ENCODE data around the gene GLTP. TPM values are rescaled to one million over a fixed set of nuclear protein-coding genes. Genes with fewer than 3 reads are reported as not detected.
"Not testable (repeated sequence)": the region's sequence is repeated elsewhere in the genome, so short reads cannot be mapped to it uniquely, and the experiment has no call there.

GLTP gene
- total RNA-seq, 1 donor from 2014 or later: 27.1 TPM

DNA sequence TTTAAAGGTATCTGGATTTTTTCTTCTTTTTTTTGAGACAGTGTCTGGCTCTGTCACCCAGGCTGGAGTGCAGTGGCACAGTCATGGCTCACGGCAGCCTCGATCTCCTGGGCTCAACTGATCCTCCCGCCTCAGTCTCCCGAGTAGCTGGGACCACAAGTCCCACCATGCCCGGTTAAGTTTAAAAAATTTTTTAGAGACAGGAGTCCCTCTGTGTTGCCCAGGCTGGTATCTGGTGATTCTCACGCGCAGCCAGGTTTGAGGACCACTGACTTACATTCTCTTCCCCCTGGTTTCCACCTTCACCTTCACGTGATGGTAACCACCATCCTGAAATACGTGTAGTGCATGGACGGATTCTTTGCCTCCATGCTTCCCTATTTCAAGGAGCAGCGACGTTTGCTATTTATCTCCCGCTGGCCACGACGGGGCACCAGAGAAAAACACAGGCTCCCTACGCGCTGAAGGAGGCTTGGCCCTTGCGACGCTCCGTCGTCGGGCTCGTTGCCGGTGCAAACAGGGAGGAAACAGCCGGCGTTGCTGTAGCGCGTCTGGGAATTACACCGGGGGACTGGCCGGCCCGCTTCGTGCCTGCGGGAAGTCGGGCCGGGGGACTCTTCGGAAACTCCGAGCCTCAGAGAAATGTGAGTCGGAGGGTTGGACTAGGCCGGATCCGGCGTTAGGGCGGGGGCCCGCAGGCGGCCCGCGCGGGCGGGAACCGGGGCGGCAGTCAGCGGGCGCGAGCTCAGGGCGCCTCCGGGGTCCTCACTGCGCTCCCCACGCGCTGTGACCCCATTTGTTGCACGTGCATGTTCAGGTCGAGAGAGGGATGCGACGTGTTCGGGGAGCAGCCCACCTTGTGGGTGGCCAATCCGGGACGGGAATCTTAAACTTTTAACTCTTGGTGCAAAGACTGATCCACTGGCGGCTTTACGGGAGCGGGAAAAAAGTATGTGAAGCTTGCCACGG, 19.7 kb upstream of the GLTP start, which contains the start of gene TCHP:
Gene TCHP, plus strand, starts transcription at position 492 of the 969 bp plus-strand sequence. CDS start 2,753 bp downstream, outside the sequence.
- DNase-seq (ENCODE audit: low read depth) (peak; percentile 83), FAIRE-seq (no peak)
- Histone ChIP-seq H4K20me1 (ENCODE audit: insufficient read depth, low read length) (no peaks in the 10 kb centered on the region), H3K79me2 (ENCODE audit: insufficient read depth, low read length) (peaks cover 31% of the 10 kb centered on the region), H3K9ac (ENCODE audit: low read length) (peak within 1 kb of the TSS; percentile 90), H3K4me1 (ENCODE audit: insufficient read depth, low read length) (peaks cover 9% of the 10 kb centered on the region), H3K9me3 (ENCODE audit: insufficient read depth, low read depth, low read length) (no peaks in the 10 kb centered on the region), H3K36me3 (ENCODE audit: insufficient read depth, low read length) (peaks cover 19% of the 10 kb centered on the region), H3K4me2 (ENCODE audit: low read length) (peak within 1 kb of the TSS; percentile 99), H3K27ac (ENCODE audit: low read depth, low read length) (peak within 1 kb of the TSS; percentile 78), H2AFZ (ENCODE audit: low read depth, low read length) (peak within 1 kb of the TSS; percentile 96), H3K4me3 (ENCODE audit: insufficient read depth, low read depth, low read length) (peak within 1 kb of the TSS; percentile 74), H3K27me3 (ENCODE audit: insufficient read depth, low read length) (no peaks in the 10 kb centered on the region)
- H3K36me3 Mint-ChIP-seq (ENCODE audit: low read depth, unreplicated experiment): peaks cover 9% of the 10 kb centered on the region
- TF ChIP-seq EZH2 (IDR thresholded peaks at IDR 0.05; ENCODE audit: insufficient read depth, low read length): no peak
- TF ChIP-seq CTCF (IDR thresholded peaks at IDR 0.05; ENCODE audit: insufficient read depth, low read depth, low read length): peak; percentile 6
- H3K4me3 Mint-ChIP-seq (ENCODE audit: unreplicated experiment): peak within 1 kb of the TSS; percentile 97
- H3K27me3 Mint-ChIP-seq (ENCODE audit: low read depth, unreplicated experiment): peaks cover 9% of the 10 kb centered on the region
- H3K27ac Mint-ChIP-seq (ENCODE audit: unreplicated experiment): peak within 1 kb of the TSS; percentile 94
- no peaks in the 10 kb centered on the region for H3K4me1 Mint-ChIP-seq (ENCODE audit: low read depth, unreplicated experiment)
- no peaks in the 10 kb centered on the region for H3K9me3 Mint-ChIP-seq (ENCODE audit: unreplicated experiment)

DNA sequence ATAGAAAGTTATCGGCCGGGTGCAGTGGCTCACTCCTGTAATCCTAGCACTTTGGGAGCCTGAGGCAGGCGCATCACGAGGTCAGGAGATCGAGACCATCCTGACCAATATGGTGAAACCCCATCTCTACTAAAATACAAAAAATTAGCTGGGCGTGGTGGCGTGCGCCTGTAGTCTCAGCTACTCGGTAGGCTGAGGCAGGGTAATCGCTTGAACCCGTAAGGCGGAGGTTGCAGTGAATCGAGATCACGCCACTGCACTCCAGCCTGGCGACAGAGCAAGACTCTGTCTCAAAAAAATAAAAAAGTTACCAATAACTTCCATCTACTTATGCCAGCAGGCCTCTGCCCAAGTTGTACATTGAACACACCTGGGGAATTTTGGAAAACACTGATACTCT, 19.0 kb upstream of the GLTP start:
- H3K27me3 ChIP-seq (ENCODE audit: insufficient read depth, low read length); H4K20me1 ChIP-seq (ENCODE audit: insufficient read depth, low read length); H3K4me1 Mint-ChIP-seq (ENCODE audit: low read depth, unreplicated experiment); DNase-seq (ENCODE audit: low read depth); H3K27ac ChIP-seq (ENCODE audit: low read depth, low read length); H3K4me1 ChIP-seq (ENCODE audit: insufficient read depth, low read length); FAIRE-seq; H3K27ac Mint-ChIP-seq (ENCODE audit: unreplicated experiment); H3K27me3 Mint-ChIP-seq (ENCODE audit: low read depth, unreplicated experiment); H3K9me3 Mint-ChIP-seq (ENCODE audit: unreplicated experiment); H3K9me3 ChIP-seq (ENCODE audit: insufficient read depth, low read depth, low read length); H3K4me3 ChIP-seq (ENCODE audit: insufficient read depth, low read depth, low read length); H3K36me3 Mint-ChIP-seq (ENCODE audit: low read depth, unreplicated experiment): not testable (repeated sequence)
- Histone ChIP-seq H2AFZ (ENCODE audit: low read depth, low read length) (peak overlapping the region; percentile 96), H3K36me3 (ENCODE audit: insufficient read depth, low read length) (peaks cover 12% of the 10 kb centered on the region), H3K79me2 (ENCODE audit: insufficient read depth, low read length) (peaks cover 31% of the 10 kb centered on the region), H3K4me2 (ENCODE audit: low read length) (peak overlapping the region; percentile 99), H3K9ac (ENCODE audit: low read length) (peak overlapping the region; percentile 90)
- peak overlapping the region; percentile 97 for H3K4me3 Mint-ChIP-seq (ENCODE audit: unreplicated experiment)

- no peaks in the 10 kb centered on the region for H4K20me1 ChIP-seq (ENCODE audit: insufficient read depth, low read length)
- H3K27me3 ChIP-seq (ENCODE audit: insufficient read depth, low read length): no peaks in the 10 kb centered on the region
- peaks cover 9% of the 10 kb centered on the region for H3K4me1 ChIP-seq (ENCODE audit: insufficient read depth, low read length)
- H3K4me3 Mint-ChIP-seq (ENCODE audit: unreplicated experiment): no peak overlapping the region
- H3K4me3 ChIP-seq (ENCODE audit: insufficient read depth, low read depth, low read length): no peak overlapping the region
- no peaks in the 10 kb centered on the region for H3K4me1 Mint-ChIP-seq (ENCODE audit: low read depth, unreplicated experiment)
- no peak overlapping the region for H3K4me2 ChIP-seq (ENCODE audit: low read length)
- no peak overlapping the region for H3K9ac ChIP-seq (ENCODE audit: low read length)
- H3K36me3 ChIP-seq (ENCODE audit: insufficient read depth, low read length): no peaks in the 10 kb centered on the region
- FAIRE-seq: no peak
- H2AFZ ChIP-seq (ENCODE audit: low read depth, low read length): no peak overlapping the region
- TF ChIP-seq EZH2 (IDR thresholded peaks at IDR 0.05; ENCODE audit: insufficient read depth, low read length) (no peak), CTCF (IDR thresholded peaks at IDR 0.05; ENCODE audit: insufficient read depth, low read depth, low read length) (no peak)
- no peaks in the 10 kb centered on the region for H3K36me3 Mint-ChIP-seq (ENCODE audit: low read depth, unreplicated experiment)
- H3K27me3 Mint-ChIP-seq (ENCODE audit: low read depth, unreplicated experiment): peaks cover 26% of the 10 kb centered on the region
- H3K27ac Mint-ChIP-seq (ENCODE audit: unreplicated experiment): no peak overlapping the region
- H3K27ac ChIP-seq (ENCODE audit: low read depth, low read length): no peak overlapping the region
- no peak for DNase-seq (ENCODE audit: low read depth)
- peaks cover 25% of the 10 kb centered on the region for H3K79me2 ChIP-seq (ENCODE audit: insufficient read depth, low read length)
- H3K9me3 Mint-ChIP-seq (ENCODE audit: unreplicated experiment): no peaks in the 10 kb centered on the region
- H3K9me3 ChIP-seq (ENCODE audit: insufficient read depth, low read depth, low read length): no peaks in the 10 kb centered on the region
Observed at GRCh38 chr12:109897029-109897428, 16.7 kb upstream of the GLTP start.
